ENCODE data around the gene GDF10. TPM values are rescaled to one million over a fixed set of nuclear protein-coding genes. Genes with fewer than 3 reads are reported as not detected.

Gene GDF10
- total and polyA plus RNA-seq, 4 donors, result 2.3 to 34.7 (median 16.6) TPM

GRCh38 chr10:47340608-47341170 lies 40.7 kb downstream of the GDF10 start:
- H3K27me3 ChIP-seq (ENCODE audit: control insufficient read depth in 3 of 3, insufficient read depth in 3 of 3, low read length in 2 of 3), result no peaks in the 10 kb centered on the region
- H3K4me1 ChIP-seq (ENCODE audit: control insufficient read depth in 5 of 5, insufficient read depth in 5 of 5, low read length in 5 of 5), result peaks cover 0 to 7% (median 0%) of the 10 kb centered on the region in 5 donors
- no peak overlapping the region for H3K9ac ChIP-seq (ENCODE audit: insufficient read depth in 1 of 2, low read length in 2 of 2)
- no peak overlapping the region for H3K27ac ChIP-seq (ENCODE audit: low read depth in 1 of 2, low read length in 1 of 2)
- H3K4me3 ChIP-seq, result no peak overlapping the region
- ATAC-seq (ENCODE audit: insufficient read depth, low FRiP score) (peak; percentile 83), DNase-seq (peak; percentile 51 to 70 (median 63))
- H3K36me3 ChIP-seq (ENCODE audit: control insufficient read depth in 4 of 4, insufficient read depth in 4 of 4, low read length in 4 of 4), result no peaks in the 10 kb centered on the region
- H3K9me3 ChIP-seq (ENCODE audit: control insufficient read depth in 4 of 4, insufficient read depth in 3 of 4, low read length in 3 of 4), result no peaks in the 10 kb centered on the region
- 73% methylated on average over 5 of the region's 5 CpGs for WGBS, 2 donors
- TF ChIP-seq CTCF (IDR thresholded peaks at IDR 0.05; ENCODE audit: control extremely low read depth, extremely low read depth), result peak; percentile 63

- no peak for ATAC-seq (ENCODE audit: insufficient read depth, low FRiP score)
- Histone ChIP-seq H3K9ac (ENCODE audit: insufficient read depth in 1 of 2, low read length in 2 of 2) (no peak overlapping the region), H3K27me3 (ENCODE audit: control insufficient read depth in 3 of 3, insufficient read depth in 3 of 3, low read length in 2 of 3) (no peaks in the 10 kb centered on the region), H3K4me3 (no peak overlapping the region), H3K36me3 (ENCODE audit: control insufficient read depth in 4 of 4, insufficient read depth in 4 of 4, low read length in 4 of 4) (no peaks in the 10 kb centered on the region), H3K4me1 (ENCODE audit: control insufficient read depth in 5 of 5, insufficient read depth in 5 of 5, low read length in 5 of 5) (peaks cover 0 to 14% (median 3%) of the 10 kb centered on the region in 5 donors), H3K27ac (ENCODE audit: low read depth in 1 of 2, low read length in 1 of 2) (no peak overlapping the region), H3K9me3 (ENCODE audit: control insufficient read depth in 4 of 4, insufficient read depth in 3 of 4, low read length in 3 of 4) (no peaks in the 10 kb centered on the region)
- no peak for TF ChIP-seq CTCF (IDR thresholded peaks at IDR 0.05; ENCODE audit: control extremely low read depth, extremely low read depth)
- 89% methylated on average over 13 of the region's 13 CpGs for WGBS, 2 donors
- peak in 1 of 3 donors; percentile 3 for DNase-seq
These were observed 45.2 kb downstream of the GDF10 start for GRCh38 chr10:47344996-47345870.

GRCh38 chr10:47346581-47347302 lies 46.7 kb downstream of the GDF10 start:
- no peak for TF ChIP-seq CTCF (IDR thresholded peaks at IDR 0.05; ENCODE audit: control extremely low read depth, extremely low read depth)
- no peak overlapping the region for H3K9ac ChIP-seq (ENCODE audit: insufficient read depth in 1 of 2, low read length in 2 of 2)
- H3K4me3 ChIP-seq, result no peak overlapping the region
- peak; percentile 61 for ATAC-seq (ENCODE audit: insufficient read depth, low FRiP score)
- peak in 2 of 3 donors; percentile 29 to 65 for DNase-seq
- H3K27ac ChIP-seq (ENCODE audit: low read depth in 1 of 2, low read length in 1 of 2), result peak overlapping the region in 1 of 2 donors; percentile 17
- no peaks in the 10 kb centered on the region for H3K27me3 ChIP-seq (ENCODE audit: control insufficient read depth in 3 of 3, insufficient read depth in 3 of 3, low read length in 2 of 3)
- peaks cover 0 to 14% (median 3%) of the 10 kb centered on the region in 5 donors for H3K4me1 ChIP-seq (ENCODE audit: control insufficient read depth in 5 of 5, insufficient read depth in 5 of 5, low read length in 5 of 5)
- no peaks in the 10 kb centered on the region for H3K36me3 ChIP-seq (ENCODE audit: control insufficient read depth in 4 of 4, insufficient read depth in 4 of 4, low read length in 4 of 4)
- WGBS, 2 donors, result 74 to 85% methylated on average over 13 of the region's 13 CpGs
- H3K9me3 ChIP-seq (ENCODE audit: control insufficient read depth in 4 of 4, insufficient read depth in 3 of 4, low read length in 3 of 4), result no peaks in the 10 kb centered on the region
